GM12878 (cell line): ENCODE data around the gene SCAF8. TPM values are rescaled to one million over a fixed set of nuclear protein-coding genes. Genes with fewer than 3 reads are reported as not detected.

Experiments used
- CBX5 ChIP-seq: sonication (generic); IDR thresholded peaks from 2 replicates; pipeline ENCODE4 v1.6.1; 2016; ENCODE audit warnings: low read depth, moderate library complexity, mild to moderate bottlenecking, inconsistent platforms
- EED ChIP-seq: sonication (generic); IDR thresholded peaks from 2 replicates; pipeline ENCODE4 v1.6.1; 2016; ENCODE audit warnings: antibody characterized with exemption, low read depth
- HDAC2 ChIP-seq: fragments of 200-600 bp; sonication (generic); IDR thresholded peaks from 2 replicates; pipeline ENCODE4 v1.6.1; 2017
- MYB ChIP-seq: fragments of 150-350 bp; IDR thresholded peaks from 2 replicates; pipeline ENCODE4 v1.6.1; 2014; ENCODE audit warnings: mild to moderate bottlenecking, low read depth, low read length, borderline replicate concordance
- NFXL1 ChIP-seq: fragments of 450-650 bp; IDR thresholded peaks from 2 replicates; pipeline ENCODE4 v1.6.1; 2017; ENCODE audit warnings: antibody characterized with exemption, mild to moderate bottlenecking, borderline replicate concordance
- NR2F1 ChIP-seq: fragments of 450-650 bp; conservative IDR thresholded peaks from 2 replicates; pipeline ENCODE4 v1.6.1; 2017; ENCODE audit warnings: mild to moderate bottlenecking
- PAX5 ChIP-seq: IDR thresholded peaks from 2 replicates; pipeline ENCODE4 v1.6.1; 2011; ENCODE audit warnings: low read depth, low read length, borderline replicate concordance
- RAD51 ChIP-seq: fragments of 450-650 bp; IDR thresholded peaks from 2 replicates; pipeline ENCODE4 v1.6.1; 2016; ENCODE audit warnings: moderate library complexity, mild to moderate bottlenecking, inconsistent platforms
- YY1 ChIP-seq: IDR thresholded peaks from 2 replicates; pipeline ENCODE4 v1.6.1; 2011; ENCODE audit warnings: low read depth, mild to moderate bottlenecking, low read length
- polyA plus RNA-seq, 11 experiments: library from polyadenylated mRNA; depleted of rRNA in 4 of 11; unstranded in 6 of 11; stranded (reverse) in 5 of 11; fragments of >200 nt; fragmentation: Nextera tagmentation in 4 of 11; fragmentation: Illumina TruSeq in 1 of 11; extraction: Ambion mirVana in 4 of 11; extraction: Trizol in 1 of 11; gene quantifications; 1 replicate in 1 of 11; 2 replicates in 10 of 11; pipeline versions ENCODE4 v1.2.1 to v1.2.3, GENCODE V29; 2011 to 2016; ENCODE audit warnings: inconsistent platforms in 2 of 11, missing spikeins in 2 of 11, low read depth in 1 of 11
- total RNA-seq, 4 experiments: library from RNA; depleted of rRNA in 3 of 4; stranded (reverse); fragments of >200 nt in 3 of 4; fragmentation: Illumina TruSeq in 1 of 4; extraction: Trizol in 1 of 4; gene quantifications; 2 replicates each; pipeline versions ENCODE4 v1.2.1 to v1.2.3, GENCODE V29; 2013 to 2021
- TF ChIP-seq, protein P1 (sequence below): fragments of 450-650 bp; IDR thresholded peaks from 2 replicates; pipeline ENCODE4 v1.6.1; 2018; ENCODE audit warnings: mild to moderate bottlenecking, low read depth, moderate library complexity; ENCODE audit not compliant: partially characterized antibody
- TF ChIP-seq, protein P2 (sequence below): fragments of 450-650 bp; IDR thresholded peaks from 2 replicates; pipeline ENCODE4 v1.6.1; 2017; ENCODE audit warnings: mild to moderate bottlenecking
- TF ChIP-seq, protein P3 (sequence below): IDR thresholded peaks from 2 replicates; pipeline ENCODE4 v1.6.1; 2012; ENCODE audit warnings: improper control_type of control experiment, low read depth, low read length; ENCODE audit not compliant: insufficient replicate concordance
- TF ChIP-seq, protein P4 (sequence below): IDR thresholded peaks from 2 replicates; pipeline ENCODE4 v1.6.1; 2012; ENCODE audit warnings: low read depth, low read length, improper control_type of control experiment

SCAF8 gene
- total and polyA plus RNA-seq, 10 of the 15 experiments (the other 5 are each of a cell fraction or from before 2014, with no cell fraction given) = 8.1 to 28.8 (median 15.9) TPM

DNA sequence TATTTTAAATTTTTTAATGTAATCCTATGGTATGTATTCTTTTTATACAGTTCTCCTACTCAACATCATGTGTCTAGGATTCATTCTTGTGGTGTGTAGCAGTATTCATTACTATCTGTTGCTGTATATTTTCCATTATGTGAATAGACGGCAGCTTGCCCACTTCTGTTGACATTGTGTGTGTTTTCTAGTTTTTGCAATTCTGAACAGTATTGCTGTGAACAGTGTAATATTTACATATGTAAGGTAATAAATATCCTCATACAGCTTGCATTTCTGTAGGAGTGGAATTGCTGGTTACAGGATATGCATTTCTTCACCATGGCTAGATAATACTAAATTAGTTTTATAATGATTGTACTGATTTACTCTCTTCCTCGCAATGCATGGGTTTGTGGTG, 51.9 kb downstream of the SCAF8 start (continued):
- TF ChIP-seq, protein P1, sequence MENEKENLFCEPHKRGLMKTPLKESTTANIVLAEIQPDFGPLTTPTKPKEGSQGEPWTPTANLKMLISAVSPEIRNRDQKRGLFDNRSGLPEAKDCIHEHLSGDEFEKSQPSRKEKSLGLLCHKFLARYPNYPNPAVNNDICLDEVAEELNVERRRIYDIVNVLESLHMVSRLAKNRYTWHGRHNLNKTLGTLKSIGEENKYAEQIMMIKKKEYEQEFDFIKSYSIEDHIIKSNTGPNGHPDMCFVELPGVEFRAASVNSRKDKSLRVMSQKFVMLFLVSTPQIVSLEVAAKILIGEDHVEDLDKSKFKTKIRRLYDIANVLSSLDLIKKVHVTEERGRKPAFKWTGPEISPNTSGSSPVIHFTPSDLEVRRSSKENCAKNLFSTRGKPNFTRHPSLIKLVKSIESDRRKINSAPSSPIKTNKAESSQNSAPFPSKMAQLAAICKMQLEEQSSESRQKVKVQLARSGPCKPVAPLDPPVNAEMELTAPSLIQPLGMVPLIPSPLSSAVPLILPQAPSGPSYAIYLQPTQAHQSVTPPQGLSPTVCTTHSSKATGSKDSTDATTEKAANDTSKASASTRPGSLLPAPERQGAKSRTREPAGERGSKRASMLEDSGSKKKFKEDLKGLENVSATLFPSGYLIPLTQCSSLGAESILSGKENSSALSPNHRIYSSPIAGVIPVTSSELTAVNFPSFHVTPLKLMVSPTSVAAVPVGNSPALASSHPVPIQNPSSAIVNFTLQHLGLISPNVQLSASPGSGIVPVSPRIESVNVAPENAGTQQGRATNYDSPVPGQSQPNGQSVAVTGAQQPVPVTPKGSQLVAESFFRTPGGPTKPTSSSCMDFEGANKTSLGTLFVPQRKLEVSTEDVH = no peak
- TF ChIP-seq PAX5 = no peak
- TF ChIP-seq YY1 = no peak
- TF ChIP-seq, protein P2, sequence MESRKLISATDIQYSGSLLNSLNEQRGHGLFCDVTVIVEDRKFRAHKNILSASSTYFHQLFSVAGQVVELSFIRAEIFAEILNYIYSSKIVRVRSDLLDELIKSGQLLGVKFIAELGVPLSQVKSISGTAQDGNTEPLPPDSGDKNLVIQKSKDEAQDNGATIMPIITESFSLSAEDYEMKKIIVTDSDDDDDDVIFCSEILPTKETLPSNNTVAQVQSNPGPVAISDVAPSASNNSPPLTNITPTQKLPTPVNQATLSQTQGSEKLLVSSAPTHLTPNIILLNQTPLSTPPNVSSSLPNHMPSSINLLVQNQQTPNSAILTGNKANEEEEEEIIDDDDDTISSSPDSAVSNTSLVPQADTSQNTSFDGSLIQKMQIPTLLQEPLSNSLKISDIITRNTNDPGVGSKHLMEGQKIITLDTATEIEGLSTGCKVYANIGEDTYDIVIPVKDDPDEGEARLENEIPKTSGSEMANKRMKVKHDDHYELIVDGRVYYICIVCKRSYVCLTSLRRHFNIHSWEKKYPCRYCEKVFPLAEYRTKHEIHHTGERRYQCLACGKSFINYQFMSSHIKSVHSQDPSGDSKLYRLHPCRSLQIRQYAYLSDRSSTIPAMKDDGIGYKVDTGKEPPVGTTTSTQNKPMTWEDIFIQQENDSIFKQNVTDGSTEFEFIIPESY = no peak
- TF ChIP-seq NR2F1 = no peak
- no peak for TF ChIP-seq MYB
- TF ChIP-seq RAD51 = no peak
- TF ChIP-seq, protein P3, sequence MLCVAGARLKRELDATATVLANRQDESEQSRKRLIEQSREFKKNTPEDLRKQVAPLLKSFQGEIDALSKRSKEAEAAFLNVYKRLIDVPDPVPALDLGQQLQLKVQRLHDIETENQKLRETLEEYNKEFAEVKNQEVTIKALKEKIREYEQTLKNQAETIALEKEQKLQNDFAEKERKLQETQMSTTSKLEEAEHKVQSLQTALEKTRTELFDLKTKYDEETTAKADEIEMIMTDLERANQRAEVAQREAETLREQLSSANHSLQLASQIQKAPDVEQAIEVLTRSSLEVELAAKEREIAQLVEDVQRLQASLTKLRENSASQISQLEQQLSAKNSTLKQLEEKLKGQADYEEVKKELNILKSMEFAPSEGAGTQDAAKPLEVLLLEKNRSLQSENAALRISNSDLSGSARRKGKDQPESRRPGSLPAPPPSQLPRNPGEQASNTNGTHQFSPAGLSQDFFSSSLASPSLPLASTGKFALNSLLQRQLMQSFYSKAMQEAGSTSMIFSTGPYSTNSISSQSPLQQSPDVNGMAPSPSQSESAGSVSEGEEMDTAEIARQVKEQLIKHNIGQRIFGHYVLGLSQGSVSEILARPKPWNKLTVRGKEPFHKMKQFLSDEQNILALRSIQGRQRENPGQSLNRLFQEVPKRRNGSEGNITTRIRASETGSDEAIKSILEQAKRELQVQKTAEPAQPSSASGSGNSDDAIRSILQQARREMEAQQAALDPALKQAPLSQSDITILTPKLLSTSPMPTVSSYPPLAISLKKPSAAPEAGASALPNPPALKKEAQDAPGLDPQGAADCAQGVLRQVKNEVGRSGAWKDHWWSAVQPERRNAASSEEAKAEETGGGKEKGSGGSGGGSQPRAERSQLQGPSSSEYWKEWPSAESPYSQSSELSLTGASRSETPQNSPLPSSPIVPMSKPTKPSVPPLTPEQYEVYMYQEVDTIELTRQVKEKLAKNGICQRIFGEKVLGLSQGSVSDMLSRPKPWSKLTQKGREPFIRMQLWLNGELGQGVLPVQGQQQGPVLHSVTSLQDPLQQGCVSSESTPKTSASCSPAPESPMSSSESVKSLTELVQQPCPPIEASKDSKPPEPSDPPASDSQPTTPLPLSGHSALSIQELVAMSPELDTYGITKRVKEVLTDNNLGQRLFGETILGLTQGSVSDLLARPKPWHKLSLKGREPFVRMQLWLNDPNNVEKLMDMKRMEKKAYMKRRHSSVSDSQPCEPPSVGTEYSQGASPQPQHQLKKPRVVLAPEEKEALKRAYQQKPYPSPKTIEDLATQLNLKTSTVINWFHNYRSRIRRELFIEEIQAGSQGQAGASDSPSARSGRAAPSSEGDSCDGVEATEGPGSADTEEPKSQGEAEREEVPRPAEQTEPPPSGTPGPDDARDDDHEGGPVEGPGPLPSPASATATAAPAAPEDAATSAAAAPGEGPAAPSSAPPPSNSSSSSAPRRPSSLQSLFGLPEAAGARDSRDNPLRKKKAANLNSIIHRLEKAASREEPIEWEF = no peak
- no peak for TF ChIP-seq HDAC2
- TF ChIP-seq CBX5 = no peak
- TF ChIP-seq EED = no peak
- TF ChIP-seq NFXL1 = no peak
- TF ChIP-seq, protein P4, sequence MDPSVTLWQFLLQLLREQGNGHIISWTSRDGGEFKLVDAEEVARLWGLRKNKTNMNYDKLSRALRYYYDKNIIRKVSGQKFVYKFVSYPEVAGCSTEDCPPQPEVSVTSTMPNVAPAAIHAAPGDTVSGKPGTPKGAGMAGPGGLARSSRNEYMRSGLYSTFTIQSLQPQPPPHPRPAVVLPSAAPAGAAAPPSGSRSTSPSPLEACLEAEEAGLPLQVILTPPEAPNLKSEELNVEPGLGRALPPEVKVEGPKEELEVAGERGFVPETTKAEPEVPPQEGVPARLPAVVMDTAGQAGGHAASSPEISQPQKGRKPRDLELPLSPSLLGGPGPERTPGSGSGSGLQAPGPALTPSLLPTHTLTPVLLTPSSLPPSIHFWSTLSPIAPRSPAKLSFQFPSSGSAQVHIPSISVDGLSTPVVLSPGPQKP = no peak
